ENCODE data around the gene PHLPP1. TPM values are rescaled to one million over a fixed set of nuclear protein-coding genes. Genes with fewer than 3 reads are reported as not detected.

The PHLPP1 gene
- total RNA-seq, 2 donors from 2014 or later: 8.1 to 11.6 TPM

- H3K27ac ChIP-seq: no peak overlapping the region
- H3K36me3 ChIP-seq: no peaks in the 10 kb centered on the region
- no peaks in the 10 kb centered on the region for H3K4me1 ChIP-seq (ENCODE audit: control insufficient read depth in 1 of 2, low read depth in 2 of 2)
- H3K4me3 ChIP-seq: no peak overlapping the region
- ATAC-seq (ENCODE audit: insufficient number of reproducible peaks, low FRiP score, low read depth) (no peak), DNase-seq (ENCODE audit: low spot score) (no peak)
- TF ChIP-seq, protein P1, sequence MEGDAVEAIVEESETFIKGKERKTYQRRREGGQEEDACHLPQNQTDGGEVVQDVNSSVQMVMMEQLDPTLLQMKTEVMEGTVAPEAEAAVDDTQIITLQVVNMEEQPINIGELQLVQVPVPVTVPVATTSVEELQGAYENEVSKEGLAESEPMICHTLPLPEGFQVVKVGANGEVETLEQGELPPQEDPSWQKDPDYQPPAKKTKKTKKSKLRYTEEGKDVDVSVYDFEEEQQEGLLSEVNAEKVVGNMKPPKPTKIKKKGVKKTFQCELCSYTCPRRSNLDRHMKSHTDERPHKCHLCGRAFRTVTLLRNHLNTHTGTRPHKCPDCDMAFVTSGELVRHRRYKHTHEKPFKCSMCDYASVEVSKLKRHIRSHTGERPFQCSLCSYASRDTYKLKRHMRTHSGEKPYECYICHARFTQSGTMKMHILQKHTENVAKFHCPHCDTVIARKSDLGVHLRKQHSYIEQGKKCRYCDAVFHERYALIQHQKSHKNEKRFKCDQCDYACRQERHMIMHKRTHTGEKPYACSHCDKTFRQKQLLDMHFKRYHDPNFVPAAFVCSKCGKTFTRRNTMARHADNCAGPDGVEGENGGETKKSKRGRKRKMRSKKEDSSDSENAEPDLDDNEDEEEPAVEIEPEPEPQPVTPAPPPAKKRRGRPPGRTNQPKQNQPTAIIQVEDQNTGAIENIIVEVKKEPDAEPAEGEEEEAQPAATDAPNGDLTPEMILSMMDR (IDR thresholded peaks at IDR 0.05): no peak
- H3K9me3 ChIP-seq: no peaks in the 10 kb centered on the region
- no peaks in the 10 kb centered on the region for H3K27me3 ChIP-seq (replicated peaks; ENCODE audit: insufficient read depth)
Measured at GRCh38 chr18:62848946-62849345, 133.6 kb downstream of the PHLPP1 start.

DNA sequence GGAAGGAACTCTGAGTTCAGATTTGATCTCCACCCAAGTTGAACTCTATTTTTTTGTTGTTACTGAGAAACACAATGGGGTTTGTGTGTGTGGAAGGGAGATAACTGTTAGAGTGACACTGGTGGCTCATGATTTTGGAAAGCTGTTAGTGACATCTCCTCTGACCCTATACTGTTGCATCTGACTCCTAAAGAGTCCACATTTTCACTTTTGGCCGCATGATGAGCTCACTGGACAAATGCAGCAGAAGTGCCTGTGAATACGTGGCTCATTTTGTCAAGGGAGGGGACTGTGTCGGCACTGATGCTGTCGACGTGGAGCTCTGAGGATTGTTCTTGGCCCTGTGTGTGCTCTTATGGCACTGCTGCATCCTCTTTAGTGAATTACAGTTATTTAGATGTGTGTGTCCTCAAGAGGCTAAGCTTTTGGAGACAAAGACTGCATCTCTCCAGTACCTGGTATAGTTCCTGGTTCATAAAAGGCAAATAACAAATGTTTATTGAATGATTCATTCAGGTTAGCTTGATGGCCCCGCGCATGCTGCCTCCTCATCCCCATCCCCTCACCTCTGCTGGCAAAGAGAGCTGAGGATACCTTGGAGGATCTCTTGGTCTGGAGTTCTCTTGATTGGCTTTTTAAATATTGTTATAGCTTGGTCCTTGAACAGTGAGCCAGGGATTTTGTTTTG is 135.4 kb downstream of the PHLPP1 start:
- no peak overlapping the region for H3K4me3 ChIP-seq
- DNase-seq (ENCODE audit: low spot score): no peak
- H3K4me1 ChIP-seq (ENCODE audit: control insufficient read depth in 1 of 2, low read depth in 2 of 2): no peaks in the 10 kb centered on the region
- ATAC-seq (ENCODE audit: insufficient number of reproducible peaks, low FRiP score, low read depth): no peak
- H3K9me3 ChIP-seq: no peaks in the 10 kb centered on the region
- no peak overlapping the region for H3K27ac ChIP-seq
- no peaks in the 10 kb centered on the region for H3K36me3 ChIP-seq
- no peaks in the 10 kb centered on the region for H3K27me3 ChIP-seq (replicated peaks; ENCODE audit: insufficient read depth)
- TF ChIP-seq, protein P1 (IDR thresholded peaks at IDR 0.05): no peak

GRCh38 chr18:62852851-62853250 is 137.5 kb downstream of the PHLPP1 start:
- H3K4me1 ChIP-seq (ENCODE audit: control insufficient read depth in 1 of 2, low read depth in 2 of 2): no peaks in the 10 kb centered on the region
- no peak overlapping the region for H3K27ac ChIP-seq
- H3K27me3 ChIP-seq (replicated peaks; ENCODE audit: insufficient read depth): no peaks in the 10 kb centered on the region
- ATAC-seq (ENCODE audit: insufficient number of reproducible peaks, low FRiP score, low read depth) (no peak), DNase-seq (ENCODE audit: low spot score) (no peak)
- TF ChIP-seq, protein P1 (IDR thresholded peaks at IDR 0.05): no peak
- no peaks in the 10 kb centered on the region for H3K36me3 ChIP-seq
- no peak overlapping the region for H3K4me3 ChIP-seq
- H3K9me3 ChIP-seq: no peaks in the 10 kb centered on the region

GRCh38 chr18:62856294-62856693 is 141.0 kb downstream of the PHLPP1 start:
- TF ChIP-seq, protein P1 (IDR thresholded peaks at IDR 0.05): no peak
- H3K4me1 ChIP-seq (ENCODE audit: control insufficient read depth in 1 of 2, low read depth in 2 of 2): no peaks in the 10 kb centered on the region
- no peak overlapping the region for H3K4me3 ChIP-seq
- no peaks in the 10 kb centered on the region for H3K27me3 ChIP-seq (replicated peaks; ENCODE audit: insufficient read depth)
- no peaks in the 10 kb centered on the region for H3K9me3 ChIP-seq
- H3K27ac ChIP-seq: no peak overlapping the region
- no peak for DNase-seq (ENCODE audit: low spot score)
- ATAC-seq (ENCODE audit: insufficient number of reproducible peaks, low FRiP score, low read depth): no peak
- no peaks in the 10 kb centered on the region for H3K36me3 ChIP-seq

- Histone ChIP-seq H3K27me3 (replicated peaks; ENCODE audit: insufficient read depth) (no peaks in the 10 kb centered on the region), H3K4me3 (no peak overlapping the region), H3K4me1 (ENCODE audit: control insufficient read depth in 1 of 2, low read depth in 2 of 2) (peaks cover 3 to 5% of the 10 kb centered on the region in 2 donors), H3K9me3 (no peaks in the 10 kb centered on the region), H3K36me3 (no peaks in the 10 kb centered on the region), H3K27ac (no peak overlapping the region)
- DNase-seq (ENCODE audit: low spot score): no peak
- TF ChIP-seq, protein P1 (IDR thresholded peaks at IDR 0.05): no peak
- no peak for ATAC-seq (ENCODE audit: insufficient number of reproducible peaks, low FRiP score, low read depth)
Measured at GRCh38 chr18:62857263-62857976, 142.1 kb downstream of the PHLPP1 start.

Data from thoracic aorta (tissue), 2 donors.